ENCODE data around the gene SNCAIP. TPM values are rescaled to one million over a fixed set of nuclear protein-coding genes. Genes with fewer than 3 reads are reported as not detected.

SNCAIP gene
- total RNA-seq, 2 donors from 2014 or later = 5.1 to 8.2 TPM

DNA sequence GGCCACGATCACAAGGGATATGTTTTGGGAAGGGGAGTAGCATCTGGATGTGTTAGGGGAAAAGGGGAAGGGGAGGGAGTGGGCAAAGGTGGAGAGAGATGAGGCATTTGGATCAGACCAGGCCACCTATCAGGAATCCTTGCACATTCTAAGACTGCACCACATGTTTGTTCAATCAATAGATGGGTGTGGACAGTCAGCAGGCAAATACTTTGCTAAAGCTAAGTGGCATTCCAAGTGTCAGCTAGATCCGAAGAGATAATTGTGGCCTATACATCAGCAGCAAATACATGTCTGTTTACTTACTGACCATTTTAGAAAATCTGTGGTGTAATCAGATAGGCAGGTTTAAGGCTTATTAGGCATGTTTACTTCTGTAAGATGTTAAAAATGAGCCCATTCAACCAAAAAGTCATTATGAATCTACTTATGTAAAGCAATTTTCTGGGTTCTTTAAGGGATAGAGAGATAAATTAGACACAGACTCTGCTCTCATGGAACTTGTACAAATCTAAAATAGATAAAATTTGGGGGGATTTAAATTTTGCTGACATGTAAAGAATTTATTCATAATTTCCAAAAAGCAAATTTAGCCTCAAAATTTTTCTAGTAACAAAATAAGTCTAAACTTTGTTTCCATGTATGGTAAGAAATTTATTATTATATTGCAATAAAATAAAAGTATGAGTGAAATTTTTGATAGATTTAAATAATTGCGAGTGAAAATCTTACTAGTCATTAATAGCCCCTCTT, 107.3 kb downstream of the SNCAIP start:
- TF ChIP-seq, protein P1, sequence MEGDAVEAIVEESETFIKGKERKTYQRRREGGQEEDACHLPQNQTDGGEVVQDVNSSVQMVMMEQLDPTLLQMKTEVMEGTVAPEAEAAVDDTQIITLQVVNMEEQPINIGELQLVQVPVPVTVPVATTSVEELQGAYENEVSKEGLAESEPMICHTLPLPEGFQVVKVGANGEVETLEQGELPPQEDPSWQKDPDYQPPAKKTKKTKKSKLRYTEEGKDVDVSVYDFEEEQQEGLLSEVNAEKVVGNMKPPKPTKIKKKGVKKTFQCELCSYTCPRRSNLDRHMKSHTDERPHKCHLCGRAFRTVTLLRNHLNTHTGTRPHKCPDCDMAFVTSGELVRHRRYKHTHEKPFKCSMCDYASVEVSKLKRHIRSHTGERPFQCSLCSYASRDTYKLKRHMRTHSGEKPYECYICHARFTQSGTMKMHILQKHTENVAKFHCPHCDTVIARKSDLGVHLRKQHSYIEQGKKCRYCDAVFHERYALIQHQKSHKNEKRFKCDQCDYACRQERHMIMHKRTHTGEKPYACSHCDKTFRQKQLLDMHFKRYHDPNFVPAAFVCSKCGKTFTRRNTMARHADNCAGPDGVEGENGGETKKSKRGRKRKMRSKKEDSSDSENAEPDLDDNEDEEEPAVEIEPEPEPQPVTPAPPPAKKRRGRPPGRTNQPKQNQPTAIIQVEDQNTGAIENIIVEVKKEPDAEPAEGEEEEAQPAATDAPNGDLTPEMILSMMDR (IDR thresholded peaks at IDR 0.05) = no peak
- TF ChIP-seq POLR2AphosphoS5 (IDR thresholded peaks at IDR 0.05) (no peak), POLR2A (IDR thresholded peaks at IDR 0.05) (no peak)
- H3K4me3 ChIP-seq = no peak overlapping the region
- H3K27ac ChIP-seq = no peak overlapping the region
- H3K9me3 ChIP-seq = no peaks in the 10 kb centered on the region
- DNase-seq (ENCODE audit: low spot score) = no peak
- H3K36me3 ChIP-seq = no peaks in the 10 kb centered on the region
- H3K27me3 ChIP-seq (replicated peaks; ENCODE audit: insufficient read depth) = no peaks in the 10 kb centered on the region
- 79% methylated on average over 3 of the region's 3 CpGs for whole genome bisulfite sequencing
- intact Hi-C loops (cut with DNase I) = no loop called here
- no peaks in the 10 kb centered on the region for H3K4me1 ChIP-seq (replicated peaks)

DNA sequence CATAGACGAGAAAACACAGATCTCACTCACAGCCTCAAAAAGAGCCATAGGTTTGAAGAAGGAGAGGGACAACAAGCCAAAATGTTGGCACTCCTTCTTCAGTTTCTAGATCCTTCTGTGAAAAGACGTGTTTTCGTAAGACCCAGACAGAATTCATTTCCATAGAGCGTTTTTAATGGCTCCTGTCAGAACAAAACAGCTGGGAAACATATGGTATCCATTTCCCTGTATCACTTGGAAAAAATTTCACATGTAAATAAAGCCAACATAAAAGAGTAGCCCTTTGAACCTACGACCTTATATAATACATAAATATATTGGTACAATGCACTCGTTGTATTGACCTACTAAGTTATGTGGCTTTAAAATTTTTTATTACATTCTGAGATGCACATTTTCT, 108.1 kb downstream of the SNCAIP start:
- no peak for DNase-seq (ENCODE audit: low spot score)
- no peaks in the 10 kb centered on the region for H3K27me3 ChIP-seq (replicated peaks; ENCODE audit: insufficient read depth)
- WGBS = 48% methylated on average over 6 of the region's 6 CpGs
- intact Hi-C loops (cut with DNase I) = no loop called here
- TF ChIP-seq POLR2A (IDR thresholded peaks at IDR 0.05) (no peak), POLR2AphosphoS5 (IDR thresholded peaks at IDR 0.05) (no peak)
- TF ChIP-seq, protein P1 (IDR thresholded peaks at IDR 0.05) = no peak
- no peaks in the 10 kb centered on the region for H3K4me1 ChIP-seq (replicated peaks)
- no peak overlapping the region for H3K27ac ChIP-seq
- no peak overlapping the region for H3K4me3 ChIP-seq
- H3K36me3 ChIP-seq = no peaks in the 10 kb centered on the region
- H3K9me3 ChIP-seq = no peaks in the 10 kb centered on the region

DNA sequence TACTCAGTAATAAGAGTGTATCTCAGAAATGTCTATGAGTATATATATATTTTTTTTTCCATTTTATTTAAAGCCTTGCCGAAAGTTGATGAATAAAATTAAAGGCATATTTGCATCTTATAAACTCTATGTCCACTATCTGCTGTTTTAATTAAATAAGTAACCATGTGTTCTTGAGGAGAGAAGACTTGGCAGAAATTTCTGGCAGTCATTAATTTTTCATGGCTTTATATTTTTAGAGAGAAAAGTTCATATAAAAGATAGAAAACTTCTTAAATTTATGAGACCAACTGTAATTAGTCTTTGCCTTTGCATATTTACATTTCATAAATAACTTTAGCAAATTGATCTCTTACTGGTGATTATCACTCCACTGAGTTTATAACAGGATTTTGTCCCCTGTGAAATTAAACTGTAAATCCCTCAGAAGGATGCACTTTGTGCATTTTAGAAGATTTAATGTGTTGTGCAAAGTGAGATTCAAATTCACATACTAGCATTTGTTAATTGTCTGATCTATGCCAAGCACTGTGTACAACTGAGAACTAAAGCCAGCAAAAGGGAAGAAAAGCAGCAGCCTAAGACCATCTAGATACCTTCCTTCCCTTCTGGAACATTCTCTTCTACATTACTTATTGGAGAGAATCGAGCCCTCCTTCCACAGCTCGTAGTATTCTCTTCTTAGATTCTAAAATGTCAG, 108.7 kb downstream of the SNCAIP start:
- TF ChIP-seq POLR2AphosphoS5 (IDR thresholded peaks at IDR 0.05) (no peak), POLR2A (IDR thresholded peaks at IDR 0.05) (no peak)
- TF ChIP-seq, protein P1 (IDR thresholded peaks at IDR 0.05) = no peak
- H3K9me3 ChIP-seq = no peaks in the 10 kb centered on the region
- no peak overlapping the region for H3K4me3 ChIP-seq
- H3K36me3 ChIP-seq = no peaks in the 10 kb centered on the region
- H3K4me1 ChIP-seq (replicated peaks) = no peaks in the 10 kb centered on the region
- WGBS = 64% methylated on average over 3 of the region's 3 CpGs
- no peak overlapping the region for H3K27ac ChIP-seq
- intact Hi-C loops (cut with DNase I) = no loop called here
- DNase-seq (ENCODE audit: low spot score) = no peak
- no peaks in the 10 kb centered on the region for H3K27me3 ChIP-seq (replicated peaks; ENCODE audit: insufficient read depth)

DNA sequence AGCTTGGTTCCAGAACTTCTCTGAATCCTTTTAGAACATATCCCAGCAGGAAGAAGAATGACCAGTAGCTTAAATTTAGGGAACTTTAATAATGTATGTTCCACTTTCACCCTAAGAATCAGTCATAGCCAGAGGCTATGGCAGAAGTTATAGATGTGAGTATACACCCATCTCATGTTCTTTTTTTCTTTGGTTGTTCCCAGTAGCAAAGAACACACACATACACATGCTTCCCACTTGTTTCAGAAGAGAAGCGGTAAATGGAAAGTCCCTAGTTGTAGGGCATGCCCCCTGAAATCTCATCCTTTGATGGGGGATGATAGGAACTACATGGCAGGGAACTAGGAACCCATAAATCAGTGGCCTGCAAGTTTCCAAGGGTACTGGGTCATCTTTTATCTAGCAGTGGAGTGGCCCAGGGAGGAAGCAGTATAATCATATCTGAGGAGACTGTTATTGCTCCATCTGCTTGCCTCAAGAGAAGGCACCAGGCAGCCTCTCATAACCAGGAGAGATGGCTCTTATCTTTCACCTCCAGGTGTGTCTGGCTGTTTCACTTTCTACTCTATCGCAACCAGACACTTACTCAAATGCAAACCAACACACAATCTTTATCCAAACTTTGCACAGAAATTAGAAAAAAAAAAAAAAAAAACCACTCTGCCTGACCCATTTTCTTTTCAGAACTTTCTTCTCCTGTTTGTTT, 109.5 kb downstream of the SNCAIP start:
- no peaks in the 10 kb centered on the region for H3K36me3 ChIP-seq
- H3K27me3 ChIP-seq (replicated peaks; ENCODE audit: insufficient read depth) = no peaks in the 10 kb centered on the region
- no peaks in the 10 kb centered on the region for H3K4me1 ChIP-seq (replicated peaks)
- no peak overlapping the region for H3K27ac ChIP-seq
- DNase-seq (ENCODE audit: low spot score) = no peak
- TF ChIP-seq, protein P1 (IDR thresholded peaks at IDR 0.05) = no peak
- TF ChIP-seq POLR2A (IDR thresholded peaks at IDR 0.05) = no peak
- intact Hi-C loops (cut with DNase I) = no loop called here
- 81% methylated on average over 2 of the region's 2 CpGs for WGBS
- no peaks in the 10 kb centered on the region for H3K9me3 ChIP-seq
- no peak overlapping the region for H3K4me3 ChIP-seq

Data from prostate gland (tissue), 2 donors.